Activated B cell treated with CpG ODN at 0.5 μM for 24 hours (primary cell): ENCODE results near the gene REPS2. TPM values are rescaled to one million over a fixed set of nuclear protein-coding genes. Genes with fewer than 3 reads are reported as not detected.

Experiments
- ATAC-seq: fragments of 200-7000 bp; cut with Tn5 transposase; one replicate; pipeline ENCODE4 v1.10.0; 2021; ENCODE audit warnings: low read depth, mild to moderate bottlenecking, moderate library complexity
- CTCF ChIA-PET: fragments of 350-600 bp; sonication (Branson Sonifier 250); formaldehyde crosslinking; loops from one replicate; lab custom pipeline; 2021; ENCODE audit warnings: antibody characterized with exemption; lab: Charles Lee
- POLR2A ChIA-PET: fragments of 350-600 bp; sonication (Branson Sonifier 250); formaldehyde crosslinking; loops from one replicate; lab custom pipeline; 2021; ENCODE audit warnings: antibody characterized with exemption; lab: Charles Lee
- DNase-seq: peaks from one replicate; pipeline ENCODE4 v3.0.0; 2022
- H3K27ac Mint-ChIP-seq: one replicate; pipeline ENCODE4 v1.8.0; 2020; ENCODE audit warnings: mixed read lengths
- H3K27me3 Mint-ChIP-seq: one replicate; pipeline ENCODE4 v1.8.0; 2021; ENCODE audit warnings: mixed read lengths
- H3K36me3 Mint-ChIP-seq: one replicate; pipeline ENCODE4 v1.8.0; 2021; ENCODE audit warnings: low read depth, mixed read lengths
- H3K4me1 Mint-ChIP-seq: one replicate; pipeline ENCODE4 v1.8.0; 2021; ENCODE audit warnings: mixed read lengths
- H3K4me3 Mint-ChIP-seq: one replicate; pipeline ENCODE4 v1.8.0; 2020; ENCODE audit warnings: mild to moderate bottlenecking, mixed read lengths
- H3K9me3 Mint-ChIP-seq: one replicate; pipeline ENCODE4 v1.8.0; 2020; ENCODE audit warnings: mixed read lengths
- CTCF ChIP-seq: fragments of 200-600 bp; IDR thresholded peaks from one replicate; pipeline ENCODE4 v1.8.0; 2022; ENCODE audit warnings: antibody characterized with exemption, mild to moderate bottlenecking
- intact Hi-C: fragments of 100-400 bp; cut with micrococcal nuclease; formaldehyde crosslinking; loops from one replicate; pipeline ENCODE4 v1.15.1; 2024
- total RNA-seq: library from RNA; stranded (reverse); gene quantifications from 2 replicates; pipeline ENCODE4 v1.2.3, GENCODE V29; 2022

REPS2 gene
- total RNA-seq, 1 donor from 2014 or later: 2.0 TPM

GRCh38 chrX:17020851-17021821 is 74.7 kb downstream of the REPS2 start:
- ChIA-PET POLR2A (no interaction called here), CTCF (interaction anchor here (1.1 kb wide), 1 partner anchor 25 kb away, joined by 4 read pairs; no protein-coding TSS in a partner anchor)
- H3K4me3 Mint-ChIP-seq: no peak overlapping the region
- no peaks in the 10 kb centered on the region for H3K27me3 Mint-ChIP-seq
- no peaks in the 10 kb centered on the region for H3K9me3 Mint-ChIP-seq
- H3K36me3 Mint-ChIP-seq: no peaks in the 10 kb centered on the region
- DNase-seq: no peak
- H3K27ac Mint-ChIP-seq: no peak overlapping the region
- ATAC-seq: no peak
- TF ChIP-seq CTCF: no peak
- peaks cover 10% of the 10 kb centered on the region for H3K4me1 Mint-ChIP-seq
- intact Hi-C loops: no loop called here

GRCh38 chrX:17021851-17022604 is 75.6 kb downstream of the REPS2 start:
- no peak overlapping the region for H3K4me3 Mint-ChIP-seq
- no peak for DNase-seq
- H3K27ac Mint-ChIP-seq: no peak overlapping the region
- H3K36me3 Mint-ChIP-seq: no peaks in the 10 kb centered on the region
- no peaks in the 10 kb centered on the region for H3K27me3 Mint-ChIP-seq
- ChIA-PET CTCF (no interaction called here), POLR2A (no interaction called here)
- H3K9me3 Mint-ChIP-seq: no peaks in the 10 kb centered on the region
- intact Hi-C loops: no loop called here
- no peak for ATAC-seq
- TF ChIP-seq CTCF: no peak
- peaks cover 10% of the 10 kb centered on the region for H3K4me1 Mint-ChIP-seq

GRCh38 chrX:17023661-17024060 is 77.2 kb downstream of the REPS2 start:
- CTCF ChIA-PET: no interaction called here
- no peak for ATAC-seq

GRCh38 chrX:17024886-17025285 is 78.4 kb downstream of the REPS2 start:
- Mint-ChIP-seq H3K4me1 (peaks cover 4% of the 10 kb centered on the region), H3K27ac (no peak overlapping the region), H3K27me3 (no peaks in the 10 kb centered on the region)

More at GRCh38 chrX:17023661-17024060, 77.2 kb downstream of the REPS2 start:
- Mint-ChIP-seq H3K27me3 (no peaks in the 10 kb centered on the region), H3K4me1 (peaks cover 3% of the 10 kb centered on the region), H3K27ac (no peak overlapping the region), H3K4me3 (no peak overlapping the region), H3K9me3 (no peaks in the 10 kb centered on the region), H3K36me3 (no peaks in the 10 kb centered on the region)
- intact Hi-C loops: no loop called here
- TF ChIP-seq CTCF: no peak
- no peak for DNase-seq
- POLR2A ChIA-PET: no interaction called here

More at GRCh38 chrX:17024886-17025285, 78.4 kb downstream of the REPS2 start:
- ChIA-PET CTCF (no interaction called here), POLR2A (interaction anchor here (0.6 to 1.0 kb wide), 2 partner anchors 11 to 322 kb away, joined by 4 to 8 read pairs; no protein-coding TSS in a partner anchor)
- no peak overlapping the region for H3K4me3 Mint-ChIP-seq
- TF ChIP-seq CTCF: no peak
- H3K36me3 Mint-ChIP-seq: no peaks in the 10 kb centered on the region
- no peak for DNase-seq
- H3K9me3 Mint-ChIP-seq: no peaks in the 10 kb centered on the region
- no peak for ATAC-seq
- intact Hi-C loops: no loop called here
